Fibroblast of villous mesenchyme (primary cell): ENCODE data around the gene ESR2. TPM values are rescaled to one million over a fixed set of nuclear protein-coding genes. Genes with fewer than 3 reads are reported as not detected.
"Not testable (repeated sequence)": the region's sequence is repeated elsewhere in the genome, so short reads cannot be mapped to it uniquely, and the experiment has no call there.

Source experiments
- DNase-seq: peaks from one replicate; pipeline ENCODE4 v3.0.0-alpha.2; 2010; ENCODE audit warnings: low read depth
- H3K4me3 ChIP-seq: 2 replicates; pipeline ENCODE4 v1.5.1; 2011; ENCODE audit warnings: low read depth, mild to moderate bottlenecking, low read length
- total RNA-seq: library from RNA; depleted of rRNA; stranded (reverse); fragments of >200 nt; gene quantifications from 2 replicates; pipeline ENCODE4 v1.2.3, GENCODE V29; 2012
- TF ChIP-seq, protein P1 (sequence below): IDR thresholded peaks from 2 replicates; pipeline ENCODE4 v1.5.1; 2012; ENCODE audit warnings: low read depth, mild to moderate bottlenecking, low read length; ENCODE audit not compliant: insufficient read depth

ESR2 gene
- total RNA-seq, 1 donor: not detected

DNA sequence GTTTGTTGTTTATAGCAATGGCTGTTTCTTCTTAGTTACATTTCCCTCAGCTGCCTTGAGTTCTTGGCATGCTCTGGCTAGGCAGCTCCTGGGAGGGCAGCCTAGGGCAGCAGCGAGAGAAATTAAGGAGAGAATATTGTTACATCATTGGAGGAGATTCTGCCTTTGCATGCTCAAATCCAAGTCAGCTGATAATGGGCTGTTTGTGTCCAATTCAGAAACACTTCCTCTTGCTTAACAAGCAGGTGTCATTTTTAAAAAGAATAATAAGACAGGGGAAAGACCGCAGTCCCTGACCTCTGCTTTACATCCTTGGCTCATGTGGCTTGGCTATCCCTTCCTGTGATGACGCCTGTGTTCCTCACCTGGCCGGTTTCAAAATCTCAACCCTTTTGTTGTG, 76.9 kb downstream of the ESR2 start:
- no peak overlapping the region for H3K4me3 ChIP-seq
- TF ChIP-seq, protein P1, sequence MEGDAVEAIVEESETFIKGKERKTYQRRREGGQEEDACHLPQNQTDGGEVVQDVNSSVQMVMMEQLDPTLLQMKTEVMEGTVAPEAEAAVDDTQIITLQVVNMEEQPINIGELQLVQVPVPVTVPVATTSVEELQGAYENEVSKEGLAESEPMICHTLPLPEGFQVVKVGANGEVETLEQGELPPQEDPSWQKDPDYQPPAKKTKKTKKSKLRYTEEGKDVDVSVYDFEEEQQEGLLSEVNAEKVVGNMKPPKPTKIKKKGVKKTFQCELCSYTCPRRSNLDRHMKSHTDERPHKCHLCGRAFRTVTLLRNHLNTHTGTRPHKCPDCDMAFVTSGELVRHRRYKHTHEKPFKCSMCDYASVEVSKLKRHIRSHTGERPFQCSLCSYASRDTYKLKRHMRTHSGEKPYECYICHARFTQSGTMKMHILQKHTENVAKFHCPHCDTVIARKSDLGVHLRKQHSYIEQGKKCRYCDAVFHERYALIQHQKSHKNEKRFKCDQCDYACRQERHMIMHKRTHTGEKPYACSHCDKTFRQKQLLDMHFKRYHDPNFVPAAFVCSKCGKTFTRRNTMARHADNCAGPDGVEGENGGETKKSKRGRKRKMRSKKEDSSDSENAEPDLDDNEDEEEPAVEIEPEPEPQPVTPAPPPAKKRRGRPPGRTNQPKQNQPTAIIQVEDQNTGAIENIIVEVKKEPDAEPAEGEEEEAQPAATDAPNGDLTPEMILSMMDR: no peak
- no peak for DNase-seq

DNA sequence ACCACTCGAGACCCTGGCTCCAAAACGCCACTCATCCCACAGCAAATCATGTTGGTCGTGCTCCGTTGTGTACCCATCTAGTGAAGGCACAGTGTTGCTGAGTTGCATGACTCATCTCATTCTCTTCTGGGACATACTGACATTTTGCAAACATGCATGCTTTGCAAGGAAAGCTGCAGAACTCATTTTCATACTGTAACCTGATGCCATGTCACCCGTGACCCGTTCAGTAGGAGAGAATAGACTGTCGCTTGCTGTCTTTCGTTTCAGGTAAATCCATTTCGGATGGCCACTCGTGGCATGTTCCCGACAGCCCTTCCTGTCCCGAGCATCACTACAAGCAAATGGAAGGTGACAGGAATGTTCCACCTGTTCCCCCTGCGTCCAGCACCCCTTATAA, 78.2 kb downstream of the ESR2 start:
- TF ChIP-seq, protein P1: no peak
- no peak for DNase-seq

DNA sequence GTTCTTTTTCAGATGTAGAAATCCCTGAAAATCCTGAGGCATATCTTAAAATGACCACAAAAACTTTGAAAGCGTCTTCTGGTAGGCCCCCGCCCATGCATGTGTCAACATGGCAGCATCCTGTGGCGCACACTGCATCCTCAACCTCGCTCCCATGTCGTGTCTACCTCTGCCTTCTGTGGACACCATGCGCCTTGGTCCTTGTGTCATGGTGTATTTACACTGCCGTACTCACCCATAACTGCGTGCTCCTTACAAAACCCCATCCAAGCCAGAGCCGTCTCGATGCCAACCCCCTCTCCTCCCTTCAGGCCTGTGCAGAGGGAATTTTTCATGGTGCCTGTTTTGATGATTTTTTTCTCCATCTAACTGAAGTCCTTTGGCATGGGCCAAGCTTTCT, 78.9 kb downstream of the ESR2 start:
- H3K4me3 ChIP-seq: no peak overlapping the region
- TF ChIP-seq, protein P1: no peak
- DNase-seq: no peak

More for the DNA sequence above, 78.2 kb downstream of the ESR2 start:
- H3K4me3 ChIP-seq: no peak overlapping the region

DNA sequence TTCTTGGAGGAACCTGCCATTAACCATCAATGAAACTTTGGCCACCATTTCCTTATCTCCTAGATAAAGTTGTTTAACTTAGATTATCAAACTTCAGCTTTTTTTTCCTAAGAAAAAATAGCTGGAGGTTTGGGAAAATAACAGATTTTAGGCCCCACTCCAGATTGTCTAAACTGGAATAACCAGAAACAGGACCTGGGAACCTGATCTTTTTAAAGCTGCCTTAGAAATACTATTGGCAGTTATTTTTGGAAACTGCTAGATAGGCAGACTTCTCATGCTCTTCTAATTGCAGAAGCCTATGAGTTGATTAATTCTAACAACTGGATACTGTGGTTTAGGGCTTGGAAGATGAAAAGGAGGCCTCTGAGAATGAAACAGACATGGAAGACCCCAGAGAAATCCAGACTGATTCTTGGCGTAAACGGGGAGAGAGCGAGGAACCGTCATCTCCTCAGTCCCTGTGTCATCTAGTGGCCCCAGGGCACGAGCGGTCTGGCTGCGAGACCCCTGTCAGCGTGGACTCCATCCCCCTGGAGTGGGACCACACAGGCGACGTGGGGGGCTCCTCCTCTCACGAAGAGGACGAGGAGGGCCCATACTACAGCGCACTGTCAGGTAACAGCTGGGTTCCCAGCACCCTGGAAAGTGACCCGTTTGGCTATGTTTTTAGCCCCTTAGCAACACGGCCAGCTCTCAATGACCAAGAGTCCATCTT, 80.2 kb downstream of the ESR2 start:
- no peak overlapping the region for H3K4me3 ChIP-seq
- TF ChIP-seq, protein P1: no peak
- no peak for DNase-seq

DNA sequence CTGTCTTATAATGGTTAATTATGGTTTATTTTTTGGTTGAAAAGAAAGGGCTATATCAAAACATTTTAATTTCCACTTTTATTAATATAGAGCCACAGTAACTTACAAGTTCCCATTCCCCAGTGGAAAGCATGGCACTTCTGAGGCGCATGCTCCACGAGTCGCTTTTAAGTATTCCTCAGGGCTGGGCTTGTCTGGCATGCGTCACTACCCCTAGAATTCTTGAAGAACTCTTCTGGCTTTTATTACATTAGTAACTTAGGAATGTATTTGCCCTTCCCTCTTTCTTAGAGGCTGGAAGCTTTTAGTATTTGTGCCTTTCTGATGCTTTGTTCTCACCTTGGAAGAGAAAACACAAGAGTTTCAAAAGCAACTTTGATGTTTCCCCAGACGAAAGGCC, 81.1 kb downstream of the ESR2 start:
- TF ChIP-seq, protein P1: no peak
- no peak for DNase-seq
- H3K4me3 ChIP-seq: no peak overlapping the region

DNA sequence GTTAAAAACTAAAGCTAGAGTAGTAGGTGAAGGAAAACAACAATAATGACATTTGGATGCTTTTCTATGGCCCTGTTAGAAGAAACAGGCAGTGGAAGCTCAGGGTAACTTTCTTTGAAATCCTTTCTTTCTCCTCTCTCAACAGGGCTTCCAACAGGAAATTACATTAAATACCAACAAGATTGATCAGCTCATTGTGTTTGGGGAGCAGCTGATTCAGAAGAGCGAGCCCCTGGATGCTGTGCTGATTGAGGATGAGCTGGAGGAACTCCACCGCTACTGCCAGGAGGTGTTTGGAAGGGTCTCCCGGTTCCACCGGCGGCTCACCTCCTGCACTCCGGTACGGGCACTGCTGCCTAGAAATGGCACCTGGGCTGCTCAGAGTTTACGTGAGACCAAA, 81.5 kb downstream of the ESR2 start:
- DNase-seq: no peak
- TF ChIP-seq, protein P1: no peak
- no peak overlapping the region for H3K4me3 ChIP-seq

DNA sequence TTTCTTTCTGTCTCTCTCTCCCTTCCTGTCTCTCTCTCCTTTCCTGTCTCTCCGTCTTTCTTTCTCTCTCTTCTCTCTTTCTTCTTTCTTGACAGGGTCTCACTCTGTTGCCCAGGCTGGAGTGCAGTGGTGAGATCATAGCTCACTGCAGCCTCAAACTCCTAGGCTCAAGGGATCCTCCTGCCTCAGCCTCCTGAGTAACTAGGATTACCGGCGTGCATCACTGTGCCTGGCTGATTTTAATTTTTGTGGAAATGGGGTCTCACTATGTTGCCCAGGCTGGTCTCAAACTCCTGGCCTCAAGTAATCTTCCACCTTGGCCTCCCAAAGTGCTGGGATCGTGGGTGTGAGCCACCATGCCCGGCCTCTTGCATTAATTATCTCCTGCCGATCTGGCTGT, 83.3 kb downstream of the ESR2 start:
- H3K4me3 ChIP-seq, DNase-seq: not testable (repeated sequence)
